H7 (cell line): ENCODE measurements around the gene SOX15. TPM values are rescaled to one million over a fixed set of nuclear protein-coding genes. Genes with fewer than 3 reads are reported as not detected.

ENCODE experiments used
- DNase-seq: peaks from one replicate; pipeline ENCODE4 v3.0.0; 2012
- H3K27me3 ChIP-seq: 2 replicates; pipeline ENCODE4 v1.6.0; 2011; ENCODE audit warnings: mild to moderate bottlenecking, low read length; ENCODE audit not compliant: control insufficient read depth, insufficient read depth
- H3K36me3 ChIP-seq: replicated peaks from 2 replicates; pipeline ENCODE4 v1.5.1; 2011; ENCODE audit warnings: low read length; ENCODE audit not compliant: control insufficient read depth, insufficient read depth
- H3K4me3 ChIP-seq: 2 replicates; pipeline ENCODE4 v1.5.1; 2011; ENCODE audit warnings: low read depth, mild to moderate bottlenecking, control low read depth, low read length, moderate library complexity; ENCODE audit not compliant: insufficient read depth
- total RNA-seq: library from RNA; depleted of rRNA; stranded (reverse); fragments of >200 nt; shearing (Covaris generic); gene quantifications from 2 replicates; pipeline ENCODE4 v1.2.3, GENCODE V29; 2014

SOX15 gene
- total RNA-seq, 1 experiment from 2014 or later, result 44.0 TPM

- Histone ChIP-seq H3K36me3 (peaks cover 43% of the 10 kb centered on the region), H3K4me3 (no peak overlapping the region), H3K27me3 (no peaks in the 10 kb centered on the region)
- DNase-seq, result no peak
Measured at GRCh38 chr17:7576432-7576937, 13.4 kb downstream of the SOX15 start.

- no peaks in the 10 kb centered on the region for H3K27me3 ChIP-seq
- H3K4me3 ChIP-seq, result no peak overlapping the region
- H3K36me3 ChIP-seq, result peaks cover 46% of the 10 kb centered on the region
- DNase-seq, result no peak
Measured at GRCh38 chr17:7575959-7576358, 13.9 kb downstream of the SOX15 start.

GRCh38 chr17:7575481-7575883, 14.4 kb downstream of the SOX15 start:
- Histone ChIP-seq H3K27me3 (no peaks in the 10 kb centered on the region), H3K4me3 (no peak overlapping the region), H3K36me3 (peaks cover 48% of the 10 kb centered on the region)
- DNase-seq, result no peak

- Histone ChIP-seq H3K4me3 (peak overlapping the region; percentile 99), H3K36me3 (peaks cover 57% of the 10 kb centered on the region), H3K27me3 (no peaks in the 10 kb centered on the region)
- DNase-seq, result no peak
Measured at GRCh38 chr17:7574176-7574953, 15.5 kb downstream of the SOX15 start.

- H3K36me3 ChIP-seq, result peaks cover 58% of the 10 kb centered on the region
- DNase-seq, result peak; percentile 98
Measured at GRCh38 chr17:7573324-7574080, 16.4 kb downstream of the SOX15 start.

GRCh38 chr17:7572588-7573323, 17.1 kb downstream of the SOX15 start:
- DNase-seq, result peak; percentile 99
- H3K36me3 ChIP-seq, result peaks cover 54% of the 10 kb centered on the region
- H3K4me3 ChIP-seq, result peak overlapping the region; percentile 99
- H3K27me3 ChIP-seq, result no peaks in the 10 kb centered on the region

More at GRCh38 chr17:7573324-7574080, 16.4 kb downstream of the SOX15 start:
- H3K4me3 ChIP-seq, result peak overlapping the region; percentile 99
- H3K27me3 ChIP-seq, result no peaks in the 10 kb centered on the region

- peaks cover 49% of the 10 kb centered on the region for H3K36me3 ChIP-seq
- DNase-seq, result no peak
- no peaks in the 10 kb centered on the region for H3K27me3 ChIP-seq
- H3K4me3 ChIP-seq, result peak overlapping the region; percentile 48
Measured at GRCh38 chr17:7572338-7572587, 17.6 kb downstream of the SOX15 start.

GRCh38 chr17:7570351-7570750, 19.5 kb downstream of the SOX15 start:
- H3K36me3 ChIP-seq, result peaks cover 35% of the 10 kb centered on the region
- no peak overlapping the region for H3K4me3 ChIP-seq
- DNase-seq, result no peak
- no peaks in the 10 kb centered on the region for H3K27me3 ChIP-seq

GRCh38 chr17:7569571-7569970, 20.3 kb downstream of the SOX15 start:
- DNase-seq, result no peak
- peaks cover 35% of the 10 kb centered on the region for H3K36me3 ChIP-seq
- H3K27me3 ChIP-seq, result no peaks in the 10 kb centered on the region
- no peak overlapping the region for H3K4me3 ChIP-seq

- Histone ChIP-seq H3K36me3 (peaks cover 21% of the 10 kb centered on the region), H3K4me3 (no peak overlapping the region), H3K27me3 (no peaks in the 10 kb centered on the region)
- DNase-seq, result no peak
Measured at GRCh38 chr17:7563115-7563869, 26.6 kb downstream of the SOX15 start.

GRCh38 chr17:7562208-7562605, 27.7 kb downstream of the SOX15 start:
- Histone ChIP-seq H3K36me3 (peaks cover 21% of the 10 kb centered on the region), H3K27me3 (no peaks in the 10 kb centered on the region), H3K4me3 (peak overlapping the region; percentile 83)
- no peak for DNase-seq

GRCh38 chr17:7561589-7562207, 28.2 kb downstream of the SOX15 start, which contains the start of gene SENP3:
TSS of gene SENP3 (plus strand) at chr17:7561919. CDS start at chr17:7563077, 1,158 bp downstream.
- peak within 1 kb of the TSS; percentile 83 for H3K4me3 ChIP-seq
- H3K27me3 ChIP-seq, result no peaks in the 10 kb centered on the region
- H3K36me3 ChIP-seq, result peaks cover 21% of the 10 kb centered on the region
- peak; percentile 99 for DNase-seq

- Histone ChIP-seq H3K4me3 (peak overlapping the region; percentile 83), H3K36me3 (peaks cover 21% of the 10 kb centered on the region), H3K27me3 (no peaks in the 10 kb centered on the region)
- DNase-seq, result peak; percentile 95
Measured at GRCh38 chr17:7561028-7561575, 28.8 kb downstream of the SOX15 start.
